GM21786 (cell line): Measurements from ENCODE around the gene TMEM209.
"Not testable (repeated sequence)": the region's sequence is repeated elsewhere in the genome, so short reads cannot be mapped to it uniquely, and the experiment has no call there.

ENCODE experiments used
- ATAC-seq: cut with Tn5 transposase; IDR thresholded peaks from one replicate; pipeline ENCODE4 v1.9.1; 2021; ENCODE audit not compliant: unreplicated experiment

Gene TMEM209

DNA sequence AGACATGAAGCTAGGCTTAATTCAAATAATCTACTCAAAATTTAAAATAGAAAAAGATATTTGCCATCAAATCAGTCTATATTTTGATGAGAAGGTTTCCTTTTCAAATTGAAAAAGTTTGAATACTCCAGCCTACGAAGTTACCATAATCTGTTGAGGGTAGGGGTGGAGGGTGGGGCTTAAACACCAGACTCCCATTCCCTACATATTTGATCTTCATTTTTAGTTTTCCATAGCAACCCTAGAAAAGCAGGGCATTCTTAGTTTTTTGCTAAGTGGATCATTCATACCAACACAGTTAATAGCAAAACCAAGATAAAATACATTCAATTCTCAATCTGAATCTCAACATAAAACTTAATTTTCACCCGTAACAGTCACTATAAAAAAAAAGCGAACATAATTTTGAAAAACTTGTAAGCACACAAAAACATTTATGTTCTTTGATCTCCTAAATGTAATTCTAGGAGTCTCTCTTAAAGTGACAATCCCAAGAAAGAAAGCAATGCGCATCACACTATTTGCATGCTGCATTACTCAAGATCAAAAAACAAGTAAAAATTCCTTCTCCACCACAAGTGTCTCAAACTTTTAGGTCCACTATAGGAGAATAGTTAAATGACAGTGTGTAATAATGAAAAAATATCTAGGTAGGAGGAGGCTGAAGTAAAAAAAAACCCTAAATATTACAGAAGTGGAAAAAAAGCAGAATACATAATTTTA is 30.8 kb downstream of the TMEM209 start:
- ATAC-seq: no peak

DNA sequence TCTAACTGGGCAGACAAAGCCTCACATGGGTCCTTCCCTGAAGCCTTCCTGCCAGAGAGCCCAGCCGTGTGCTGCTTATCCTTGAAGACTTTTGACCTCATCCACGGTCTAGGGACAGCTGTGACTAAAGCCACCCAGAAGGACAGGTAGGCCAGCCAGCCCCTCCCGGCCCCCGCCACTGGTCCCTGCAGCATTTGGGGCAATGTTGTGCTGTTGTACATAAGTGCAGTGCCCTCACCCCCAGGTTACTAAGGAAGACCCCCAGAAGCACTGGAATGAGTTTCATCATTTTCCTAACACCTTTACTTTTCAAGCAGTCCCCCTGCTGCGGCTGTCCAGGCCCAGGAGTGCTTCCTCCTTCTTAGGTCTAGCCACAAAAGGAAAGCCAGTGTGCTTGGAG is 43.0 kb downstream of the TMEM209 start:
- ATAC-seq: no peak

DNA sequence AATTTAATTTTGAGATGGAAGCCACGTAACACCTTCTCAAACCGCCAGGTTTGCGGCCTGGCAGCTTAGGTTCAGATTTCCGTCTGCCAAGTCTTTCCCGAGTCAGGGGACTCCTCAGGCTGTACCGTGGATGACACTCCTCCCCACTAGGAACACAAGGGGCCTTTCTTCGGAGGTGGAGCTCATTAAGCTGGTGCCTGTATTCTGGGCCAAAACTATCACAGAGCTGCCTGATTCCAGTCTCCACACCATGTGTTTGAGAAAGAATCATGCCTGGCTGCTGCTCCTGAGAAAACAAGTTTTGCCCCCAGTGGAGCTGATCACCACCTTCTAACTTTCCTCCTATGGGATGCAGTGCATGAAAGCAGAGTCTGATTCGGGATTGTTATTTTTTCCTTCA is 44.8 kb downstream of the TMEM209 start:
- no peak for ATAC-seq

DNA sequence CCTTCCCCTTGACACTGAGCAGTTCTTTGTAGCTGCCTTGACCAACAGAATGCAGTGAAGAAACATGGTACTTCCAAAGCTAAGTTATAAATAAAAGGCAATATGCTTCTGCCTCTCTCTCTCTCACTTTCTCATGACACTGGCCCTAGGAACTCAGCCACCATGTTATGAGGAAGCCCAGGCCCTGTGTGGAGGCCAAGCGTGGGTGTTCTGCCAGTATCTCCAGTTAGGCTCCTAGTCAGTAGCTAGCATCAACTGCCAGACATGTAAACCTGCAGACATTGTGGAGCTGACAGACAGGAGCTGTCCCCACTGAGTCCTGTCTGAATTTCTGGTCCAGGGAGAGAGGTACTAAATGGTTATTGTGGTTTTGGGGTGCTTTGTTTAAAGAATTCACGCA is 45.2 kb downstream of the TMEM209 start:
- ATAC-seq: no peak

DNA sequence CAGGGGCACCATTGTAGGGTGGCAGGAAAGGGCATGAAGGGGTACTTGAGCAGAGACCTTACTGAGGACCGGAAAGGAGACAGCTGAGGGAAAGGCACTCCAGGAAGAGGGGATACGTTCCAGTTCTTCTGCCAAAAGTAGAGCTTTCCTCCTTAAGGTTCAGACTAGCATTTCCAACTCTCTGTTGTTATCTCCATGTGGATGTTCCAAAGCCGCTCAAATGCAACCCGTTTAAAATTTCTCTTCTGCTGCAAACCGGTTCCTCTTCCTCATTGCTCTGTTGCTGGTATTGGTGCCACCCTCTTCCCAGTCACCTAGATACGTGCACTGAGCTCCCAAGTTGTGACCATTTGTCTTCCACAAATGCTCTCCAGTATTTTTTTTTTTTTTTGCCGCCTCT is 47.5 kb downstream of the TMEM209 start:
- no peak for ATAC-seq

DNA sequence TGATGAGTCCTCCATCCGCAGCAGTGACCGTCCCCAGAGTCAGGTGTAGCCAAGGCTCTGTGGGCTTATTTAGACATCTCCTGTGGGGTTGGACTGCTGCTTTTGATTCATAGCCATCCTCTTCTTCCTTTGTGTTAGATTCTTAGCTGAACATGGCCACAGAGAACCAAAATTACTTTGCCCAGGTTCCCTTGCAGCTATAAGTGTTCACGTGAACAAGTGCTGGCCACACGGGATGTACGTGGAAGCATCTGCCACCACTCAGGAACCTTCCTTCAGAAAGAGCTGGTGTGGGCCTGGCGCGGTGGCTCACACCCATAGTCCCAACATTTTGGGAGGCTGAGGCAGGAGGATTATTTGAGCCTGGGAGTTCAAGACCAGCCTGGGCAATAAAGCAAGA is 49.1 kb downstream of the TMEM209 start:
- ATAC-seq: no peak

DNA sequence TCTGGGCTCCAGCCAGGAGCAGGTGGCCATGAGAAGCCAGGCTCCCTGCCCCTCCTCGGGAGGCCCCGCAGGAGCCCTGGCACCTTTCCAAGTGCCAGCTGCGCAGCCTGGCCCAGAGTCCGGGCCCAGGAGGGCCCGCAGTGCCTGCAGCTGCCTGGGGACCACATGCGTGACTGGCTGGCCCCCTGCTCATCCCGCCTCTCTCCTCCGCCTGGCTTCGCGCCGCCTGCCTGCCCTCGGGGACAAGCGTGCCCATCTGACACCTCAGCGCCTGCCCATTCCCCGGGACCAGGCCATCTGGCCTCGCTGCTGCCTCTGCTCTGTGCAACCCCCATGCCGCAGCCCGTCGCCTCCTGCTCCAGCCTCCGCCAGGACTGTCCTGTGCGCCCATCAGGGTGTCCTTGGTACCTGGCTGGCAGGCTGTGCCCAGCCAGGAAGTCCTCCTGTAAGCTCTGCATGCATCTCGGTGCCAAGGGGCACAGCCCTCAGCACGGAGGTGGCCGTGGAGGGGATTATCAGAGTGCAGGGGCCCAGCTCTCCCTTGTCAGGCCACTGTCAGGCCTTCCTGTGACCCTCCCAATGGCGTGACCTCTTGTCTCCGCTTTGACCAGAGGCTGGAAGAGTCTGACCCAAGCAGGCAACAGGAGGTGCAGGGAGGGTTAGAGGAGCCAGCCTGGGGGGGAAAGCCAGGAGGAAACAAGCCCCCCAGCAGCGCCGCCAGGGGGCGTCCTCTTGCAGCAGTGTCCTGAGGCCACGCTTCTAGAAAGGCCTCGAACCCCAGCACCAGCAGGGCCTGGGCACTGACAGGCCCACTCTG is 50.5 kb downstream of the TMEM209 start:
- ATAC-seq: no peak

DNA sequence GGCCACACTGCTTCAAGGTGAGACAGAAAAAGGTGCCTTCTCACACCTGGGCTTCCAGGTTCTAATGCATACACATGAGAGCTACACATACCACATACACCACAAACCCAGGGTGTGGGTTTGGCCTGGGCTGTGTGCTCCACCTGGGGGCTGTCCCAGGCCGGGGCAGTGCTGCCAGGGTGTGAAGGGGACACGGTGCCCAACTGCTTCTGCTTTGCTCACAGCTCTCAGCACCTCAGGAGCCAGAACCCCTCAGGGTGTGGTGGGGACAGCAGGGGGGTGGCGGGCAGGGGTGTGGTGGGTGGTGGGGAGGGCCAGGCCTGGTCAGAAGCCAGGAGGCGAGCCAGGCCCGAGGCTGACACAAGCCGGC is 51.1 kb downstream of the TMEM209 start:
- no peak for ATAC-seq

DNA sequence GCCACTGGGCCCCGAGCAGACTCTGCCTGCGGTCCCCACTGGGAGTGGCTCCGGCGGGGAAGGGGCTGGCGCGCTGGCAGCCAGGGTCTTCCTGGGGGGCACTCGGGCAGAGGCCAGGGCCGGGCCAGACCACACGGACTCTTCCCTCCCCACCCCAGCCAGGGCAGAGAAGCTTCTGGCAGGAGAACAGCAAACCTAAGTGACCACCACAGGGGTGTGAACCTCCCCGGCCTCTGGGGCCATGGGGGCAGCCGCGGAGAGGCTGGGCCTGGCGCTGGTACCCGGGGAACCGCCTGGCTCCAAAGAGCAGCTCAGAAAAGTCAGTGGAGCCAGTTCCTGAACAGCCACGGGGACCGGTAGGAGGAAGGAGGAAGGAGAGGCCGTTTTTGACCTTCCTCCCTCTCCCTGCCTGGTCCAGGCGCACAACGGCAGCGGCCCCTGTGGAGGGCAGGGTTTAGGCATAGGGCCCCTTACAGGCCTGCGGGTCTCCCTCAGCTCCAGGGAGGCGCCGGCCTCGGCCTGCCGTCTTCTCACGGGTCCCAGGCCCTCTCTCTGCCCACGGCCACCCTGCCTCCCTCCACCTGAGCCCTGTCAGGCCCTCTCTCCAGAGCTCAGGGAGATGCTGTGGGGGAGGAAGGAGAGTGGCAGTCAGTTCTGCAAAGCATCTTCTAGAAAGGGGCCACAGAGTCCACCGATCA is 51.8 kb downstream of the TMEM209 start:
- no peak for ATAC-seq

DNA sequence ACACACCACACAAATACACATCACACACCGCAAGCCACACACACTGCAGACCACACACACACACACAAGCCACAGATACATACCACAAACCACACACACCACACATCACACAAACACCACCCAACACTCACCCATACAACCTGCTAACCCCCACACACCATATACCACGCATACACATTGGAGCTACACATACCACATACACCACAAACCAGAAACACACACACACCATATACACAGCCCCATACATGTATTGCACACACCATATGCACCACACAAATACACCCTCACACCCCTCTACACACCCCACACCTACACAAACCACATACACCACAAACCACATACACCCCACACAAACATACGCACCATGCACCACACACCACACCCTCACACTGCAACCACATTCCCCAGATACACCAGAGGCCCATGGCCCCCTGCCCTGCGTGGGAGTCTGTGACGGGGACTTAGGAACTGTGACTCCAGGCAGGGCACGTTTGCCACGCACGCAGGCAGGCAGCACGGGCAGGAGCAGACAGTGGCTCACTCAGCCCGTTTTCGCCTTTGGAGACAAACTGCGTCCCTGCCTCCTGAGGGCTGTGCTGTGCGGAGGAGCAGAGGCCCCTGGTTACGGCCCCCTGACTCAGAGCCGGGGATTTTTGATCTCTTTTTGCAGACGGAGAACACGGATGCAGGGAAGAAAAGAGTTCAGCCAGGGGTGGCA is 52.6 kb downstream of the TMEM209 start:
- no peak for ATAC-seq

DNA sequence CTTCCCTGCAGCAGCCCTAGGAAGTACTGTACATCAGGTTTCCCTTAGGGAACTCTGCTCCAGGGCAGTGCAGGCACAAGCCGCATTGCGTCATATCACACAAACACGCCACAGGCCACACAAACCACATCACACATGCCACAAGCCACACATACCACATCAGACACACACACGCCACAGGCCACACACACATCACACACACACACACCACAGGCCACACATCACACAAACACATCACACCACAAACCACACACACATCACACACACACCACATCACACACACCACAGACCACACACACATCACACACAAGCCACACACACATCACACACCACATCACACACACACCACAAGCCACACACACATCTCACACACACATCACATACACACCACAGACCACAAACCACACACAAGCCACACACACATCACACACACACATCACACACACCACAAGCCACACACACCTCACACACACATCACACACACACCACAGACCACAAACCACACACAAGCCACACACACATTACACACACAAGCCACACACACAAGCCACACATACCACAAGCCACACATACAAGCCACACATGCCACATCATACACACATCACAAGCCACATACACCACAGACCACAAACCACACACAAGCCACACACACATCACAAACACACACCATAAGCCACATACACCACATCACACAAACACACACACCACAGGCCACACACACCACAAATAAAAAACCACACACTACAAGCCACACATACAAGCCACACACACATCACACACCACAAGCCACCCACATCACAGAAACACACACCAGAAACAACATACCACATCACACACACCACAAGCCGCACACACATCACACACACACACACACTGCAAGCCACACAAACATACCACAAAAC is 53.4 kb downstream of the TMEM209 start:
- ATAC-seq: no peak

DNA sequence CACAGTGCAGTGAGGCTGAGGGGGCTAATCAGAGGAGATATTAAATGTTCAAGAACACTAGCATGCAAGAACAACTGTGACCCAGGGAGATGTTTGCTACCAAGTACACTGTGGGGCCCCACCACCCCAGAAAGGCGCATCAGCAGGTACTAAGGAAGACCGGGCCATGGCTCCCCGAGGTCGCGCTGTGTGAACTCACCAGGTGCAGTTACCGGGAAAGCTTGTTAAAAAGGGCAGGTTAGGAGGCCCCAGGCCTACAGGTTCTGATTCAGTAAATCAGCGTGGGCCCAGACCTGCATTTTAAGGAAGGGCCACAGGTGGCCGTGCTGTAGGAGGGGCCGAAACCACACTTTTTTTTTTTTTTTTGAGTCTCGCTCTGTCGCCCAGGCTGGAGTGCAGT is 54.6 kb downstream of the TMEM209 start:
- no peak for ATAC-seq

DNA sequence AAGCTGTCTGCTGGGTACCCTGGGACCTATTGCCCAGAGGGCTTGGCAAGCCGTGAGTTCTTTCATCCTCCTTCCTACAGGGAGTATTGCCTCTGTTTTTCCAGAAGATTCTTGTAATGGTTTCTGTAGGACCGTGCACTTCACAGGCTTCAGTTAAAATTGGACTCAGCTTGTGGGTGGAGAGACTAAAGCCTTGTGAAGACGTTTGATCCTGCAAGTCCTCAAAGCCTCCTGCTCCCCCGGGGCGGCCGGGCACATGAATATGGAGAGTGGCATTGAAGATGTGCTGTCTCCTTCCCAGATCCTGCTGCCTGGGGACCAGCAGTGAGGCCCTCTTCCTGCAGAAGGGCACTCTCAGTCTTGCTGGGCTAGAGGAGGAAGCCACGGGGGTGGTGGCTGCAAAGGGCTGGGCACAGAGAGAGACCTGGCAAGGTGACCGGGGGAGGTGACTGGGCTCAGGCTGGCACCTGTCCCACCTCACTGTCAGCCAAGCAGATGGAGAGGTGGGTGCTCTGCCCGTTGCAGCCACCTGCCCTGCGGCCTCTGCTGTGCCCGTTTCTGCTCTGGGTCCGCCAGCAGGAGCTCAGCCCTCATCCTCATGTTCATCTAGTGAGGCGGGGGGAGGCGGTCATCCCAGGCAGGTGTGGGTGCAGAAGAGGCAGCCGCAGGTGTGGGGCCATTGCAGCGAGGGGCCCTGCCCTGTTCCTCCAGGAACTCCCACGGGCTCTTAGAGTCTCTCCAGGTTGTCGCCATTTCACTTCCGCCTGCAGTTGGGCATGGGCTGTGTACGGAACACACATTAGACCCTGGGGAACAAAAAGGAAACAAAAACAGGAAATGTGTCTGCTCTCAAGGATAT is 55.7 kb downstream of the TMEM209 start:
- peak; percentile 44 for ATAC-seq

DNA sequence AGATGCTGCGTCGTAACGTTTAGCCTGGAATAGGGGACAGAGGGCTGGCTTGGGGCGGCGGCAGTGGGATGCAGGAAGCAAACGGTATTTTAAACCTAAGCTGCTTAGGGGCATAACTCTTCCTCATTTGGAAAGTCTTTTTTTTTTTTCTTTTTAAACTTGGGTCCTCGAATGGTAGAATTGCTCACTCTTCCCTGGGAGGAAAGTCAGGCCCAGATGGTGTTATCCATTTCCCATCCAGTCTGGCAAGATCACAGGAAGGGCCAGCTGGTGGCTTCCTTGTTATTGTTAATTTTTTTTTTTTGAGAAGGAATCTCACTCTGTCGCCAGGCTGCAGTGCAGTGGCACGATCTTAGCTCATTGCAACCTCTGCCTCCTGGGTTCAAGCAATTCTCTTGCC is 56.6 kb downstream of the TMEM209 start:
- ATAC-seq: no peak

DNA sequence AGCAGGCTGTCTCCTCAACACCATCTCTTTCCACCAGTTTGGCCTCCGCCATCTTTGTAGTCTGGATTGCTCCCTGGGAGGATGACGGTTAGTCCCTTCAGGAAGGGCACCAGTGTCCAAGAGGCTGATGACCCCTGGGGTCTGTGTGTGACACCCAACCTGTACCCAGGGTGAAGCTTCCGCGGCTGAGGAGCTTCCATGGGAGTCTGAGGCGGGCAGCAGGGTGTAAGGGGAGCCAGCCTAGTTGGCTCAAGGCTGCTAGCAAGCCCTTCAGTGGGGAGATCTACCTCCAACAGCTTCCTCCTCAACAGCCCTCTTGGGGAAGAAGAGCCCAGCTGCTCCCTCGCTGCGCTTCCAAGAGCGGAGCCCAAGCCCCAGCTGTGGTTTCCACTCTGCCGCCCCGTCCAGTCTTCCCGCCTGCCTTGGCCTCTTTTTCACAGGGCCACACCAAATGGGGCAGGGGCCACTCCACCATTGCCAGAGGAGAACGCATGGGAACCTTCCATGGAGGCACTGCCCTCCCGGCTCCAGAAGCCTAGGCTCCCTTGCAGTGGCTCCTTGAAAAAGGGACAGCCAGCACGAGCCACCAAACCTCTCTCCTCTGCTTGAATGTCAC is 57.4 kb downstream of the TMEM209 start:
- ATAC-seq: no peak

DNA sequence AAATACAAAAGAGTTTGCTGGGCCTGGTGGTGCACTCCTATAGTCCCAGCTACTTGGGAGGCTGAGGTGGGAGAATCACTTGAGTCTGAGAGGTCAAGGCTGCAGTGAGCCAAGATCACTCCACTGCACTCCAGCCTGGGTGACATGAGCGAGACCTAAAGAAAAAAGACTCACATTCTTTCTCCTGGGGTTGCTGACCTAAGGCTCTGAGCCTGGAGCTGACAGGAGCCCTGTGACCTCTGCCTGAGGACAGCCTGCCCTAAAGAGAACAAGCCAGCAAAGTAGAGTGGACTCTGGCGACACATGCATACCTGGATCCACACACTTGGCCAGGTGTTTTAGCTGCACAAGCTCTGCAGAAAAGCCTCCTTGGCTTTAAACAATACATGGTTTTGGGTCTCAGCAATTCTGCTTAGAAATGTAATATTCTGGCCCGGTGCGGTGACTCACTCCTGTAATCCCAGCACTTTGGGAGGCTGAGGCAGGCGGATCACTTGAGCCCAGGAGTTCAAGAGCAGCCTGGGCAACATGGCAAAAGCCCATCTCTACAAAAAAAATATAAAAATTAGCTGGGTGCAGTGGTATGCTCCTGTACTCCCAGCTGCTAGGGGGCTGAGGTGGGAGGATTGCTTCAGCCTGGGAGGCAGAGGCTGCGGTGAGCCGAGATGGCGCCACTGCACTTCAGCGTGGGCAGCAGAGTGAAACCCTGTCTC is 58.4 kb downstream of the TMEM209 start:
- ATAC-seq: no peak

DNA sequence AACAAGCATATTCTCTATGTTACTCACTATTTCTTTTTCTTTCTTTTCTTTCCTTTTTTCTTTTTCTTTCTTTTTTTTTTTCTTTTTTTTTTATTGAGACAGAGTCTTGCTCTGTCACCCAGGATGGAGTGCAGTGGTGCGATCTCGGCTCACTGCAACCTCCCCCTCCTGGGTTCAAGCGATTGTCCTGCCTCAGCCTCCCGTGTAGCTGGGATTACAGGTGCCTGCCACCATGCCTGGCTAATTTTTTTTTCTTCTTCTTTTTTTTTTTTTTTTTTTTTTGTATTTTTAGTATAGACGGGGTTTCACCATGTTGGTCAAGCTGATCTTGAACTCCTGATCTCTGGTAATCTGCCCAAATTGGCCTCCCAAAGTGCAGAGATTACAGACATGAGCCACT is 59.1 kb downstream of the TMEM209 start:
- ATAC-seq: not testable (repeated sequence)

DNA sequence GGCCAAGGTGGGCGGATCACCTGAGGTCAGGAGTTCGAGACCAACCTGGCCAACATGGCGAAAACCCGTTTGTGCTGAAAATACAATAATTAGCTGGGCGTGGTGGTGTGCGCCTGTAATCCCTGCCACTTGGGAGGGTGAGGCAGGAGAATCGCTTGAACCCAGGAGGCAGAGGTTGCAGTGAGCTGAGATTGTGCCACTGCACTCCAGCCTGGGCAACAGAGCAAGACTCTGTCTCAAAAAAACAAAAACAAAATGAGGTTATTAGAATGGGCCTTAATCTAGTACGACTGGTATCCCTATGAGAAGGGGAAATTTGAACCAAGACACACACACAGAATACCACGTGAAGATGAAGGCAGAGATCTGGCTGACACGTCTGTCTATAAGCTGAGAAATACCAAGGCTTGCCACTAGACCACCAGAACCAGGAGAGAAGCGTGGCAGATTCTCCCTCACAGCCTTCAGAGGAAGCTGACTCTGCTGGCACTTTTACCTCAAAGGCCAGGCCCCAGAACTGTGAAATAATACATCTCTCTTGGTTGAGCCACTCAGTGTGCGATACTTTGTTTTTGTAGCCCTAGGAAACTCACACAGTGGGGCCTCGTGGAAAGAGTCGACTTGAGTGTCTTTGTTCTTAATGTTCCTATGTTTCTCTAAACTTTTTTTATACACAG is 59.6 kb downstream of the TMEM209 start:
- no peak for ATAC-seq
